Endothelial cell of umbilical vein (primary cell): Measurements from ENCODE around the gene MICA. TPM values are rescaled to one million over a fixed set of nuclear protein-coding genes. Genes with fewer than 3 reads are reported as not detected.

ENCODE experiments used
- BruUV-seq: library from RNA; stranded (reverse); fragments of 400-500 nt; replicated peaks from 2 replicates; lab custom pipeline; 2021; lab: Mats Ljungman, UMichigan
- CTCF ChIA-PET: fragments of 300-600, 350-600 bp; sonication (Branson Sonifier 250); formaldehyde crosslinking; loops from one replicate; lab custom pipeline; 2021; ENCODE audit warnings: antibody characterized with exemption, inconsistent platforms; lab: Charles Lee
- POLR2A ChIA-PET: fragments of 300-600, 350-600 bp; sonication (Branson Sonifier 250); formaldehyde crosslinking; loops from one replicate; lab custom pipeline; 2021; ENCODE audit warnings: antibody characterized with exemption, inconsistent platforms; lab: Charles Lee
- DNase-seq: peaks from one replicate; pipeline ENCODE4 v3.0.0-alpha.2; 2011; ENCODE audit warnings: low read depth, low spot score
- FAIRE-seq: peaks from 2 replicates; lab custom pipeline; 2011; peaks lifted over from hg19 to GRCh38; lab: Jason Lieb, UNC
- H2AFZ ChIP-seq: 2 replicates; pipeline ENCODE4 v1.6.0; 2012; ENCODE audit warnings: low read depth, low read length, control low read depth, inconsistent platforms
- H3K27ac ChIP-seq: 2 replicates; pipeline ENCODE4 v1.5.1; 2011; ENCODE audit warnings: low read depth, mild to moderate bottlenecking, control low read depth, low read length, moderate library complexity; ENCODE audit not compliant: insufficient read depth
- H3K27me3 ChIP-seq, 2 experiments: 2 replicates each; pipeline versions ENCODE4 v1.6.0 to v1.6.1; 2011; ENCODE audit warnings: low read length in 2 of 2, mixed read lengths in 1 of 2; ENCODE audit not compliant: control insufficient read depth in 2 of 2, insufficient read depth in 2 of 2
- H3K36me3 ChIP-seq, 2 experiments: 2 replicates in 1 of 2; 3 replicates in 1 of 2; pipeline ENCODE4 v1.5.1; 2011; ENCODE audit warnings: low read length in 2 of 2, mild to moderate bottlenecking in 1 of 2, moderate library complexity in 1 of 2; ENCODE audit not compliant: control insufficient read depth in 2 of 2, insufficient read depth in 2 of 2; ENCODE audit errors: extremely low read depth in 1 of 2
- H3K4me1 ChIP-seq: 3 replicates; pipeline ENCODE4 v1.5.1; 2011; ENCODE audit warnings: mild to moderate bottlenecking, low read length; ENCODE audit not compliant: control insufficient read depth, insufficient read depth; ENCODE audit errors: extremely low read depth
- H3K4me2 ChIP-seq: 2 replicates; pipeline ENCODE4 v1.6.1; 2011; ENCODE audit warnings: low read length, control low read depth, mixed read lengths; ENCODE audit not compliant: insufficient read depth
- H3K4me3 ChIP-seq, 3 experiments: fragments of 200-600 bp in 1 of 3; sonication (generic), shearing (Covaris generic) in 1 of 3; replicated peaks in 1 of 3; 2 replicates each; pipeline ENCODE4 v1.5.1; 2011 to 2016; ENCODE audit warnings: control low read depth in 3 of 3, low read length in 3 of 3, mild to moderate bottlenecking in 2 of 3, inconsistent platforms in 1 of 3, low read depth in 1 of 3, moderate library complexity in 1 of 3; ENCODE audit not compliant: insufficient read depth in 1 of 3
- H3K79me2 ChIP-seq: 2 replicates; pipeline ENCODE4 v1.6.0; 2012; ENCODE audit warnings: low read length, inconsistent platforms; ENCODE audit not compliant: control insufficient read depth, insufficient read depth
- H3K9ac ChIP-seq: replicated peaks from 2 replicates; pipeline ENCODE3; 2011; ENCODE audit warnings: low read length, control low read depth; ENCODE audit not compliant: insufficient read depth; ENCODE audit errors: extremely low read depth
- H3K9me1 ChIP-seq: replicated peaks from 3 replicates; pipeline ENCODE4 v1.6.0; 2011; ENCODE audit warnings: mild to moderate bottlenecking, low read length; ENCODE audit not compliant: control insufficient read depth, insufficient read depth; ENCODE audit errors: extremely low read depth
- H3K9me3 ChIP-seq: replicated peaks from 2 replicates; pipeline ENCODE4 v1.5.1; 2012; ENCODE audit warnings: low read length, inconsistent platforms; ENCODE audit not compliant: control insufficient read depth, insufficient read depth
- H4K20me1 ChIP-seq: replicated peaks from 2 replicates; pipeline ENCODE3; 2011; ENCODE audit warnings: mild to moderate bottlenecking, low read length; ENCODE audit not compliant: control insufficient read depth, insufficient read depth; ENCODE audit errors: extremely low read depth
- FOS ChIP-seq: IDR thresholded peaks from 2 replicates; pipeline ENCODE4 v1.6.1; 2011; ENCODE audit warnings: mild to moderate bottlenecking, low read length, moderate library complexity, borderline replicate concordance; ENCODE audit not compliant: insufficient read depth
- GATA2 ChIP-seq: IDR thresholded peaks from 2 replicates; pipeline ENCODE4 v1.7.0; 2011; ENCODE audit warnings: low read depth, mild to moderate bottlenecking, moderate library complexity, mixed read lengths, low read length; ENCODE audit not compliant: insufficient read length, insufficient read depth
- POLR2A ChIP-seq: IDR thresholded peaks from 2 replicates; pipeline ENCODE4 v1.6.1; 2012; ENCODE audit warnings: low read depth, mild to moderate bottlenecking, control low read depth, low read length
- POLR2AphosphoS5 ChIP-seq: IDR thresholded peaks from 2 replicates; pipeline ENCODE4 v1.6.1; 2012; ENCODE audit warnings: low read depth, mild to moderate bottlenecking, control low read depth, low read length, moderate library complexity; ENCODE audit not compliant: insufficient read depth
- dilution Hi-C: fragments of 300-500 bp; cut with MboI; formaldehyde crosslinking; loops from one replicate; pipeline ENCODE4 v1.15.0; 2019; ENCODE audit warnings: low sequenced_read_pairs; ENCODE audit not compliant: extremely low pct_ligation_motif_present
- intact Hi-C: fragments of 100-400 bp; cut with micrococcal nuclease; formaldehyde crosslinking; loops from one replicate; pipeline ENCODE4 v1.10.0; 2022
- polyA plus RNA-seq, 4 experiments: library from polyadenylated mRNA; depleted of rRNA in 3 of 4; stranded (reverse) in 3 of 4; unstranded in 1 of 4; fragments of >200 nt; gene quantifications; 2 replicates each; pipeline versions ENCODE4 v1.2.1 to v1.2.3, GENCODE V29; 2011 to 2012; ENCODE audit warnings: missing spikeins in 1 of 4
- total RNA-seq: library from RNA; stranded (reverse); gene quantifications from 2 replicates; pipeline ENCODE4 v1.2.3, GENCODE V29; 2021
- TF ChIP-seq, protein P1 (sequence below): IDR thresholded peaks from 2 replicates; pipeline ENCODE4 v1.6.1; 2011; ENCODE audit not compliant: insufficient read depth, insufficient read length

Gene MICA
- total and polyA plus RNA-seq, 2 donors (not counting 3 experiments of a cell fraction or from before 2014, with no cell fraction given) = 42.5 to 99.3 TPM

GRCh38 chr6:31400467-31401289 is 2.7 kb upstream of the MICA start:
- intact Hi-C loops = loop anchor here (2.0 to 5.0 kb wide), 3 partner anchors 16 to 147 kb away; partner anchors contain the start of genes ATP6V1G2 and NFKBIL1
- CTCF ChIA-PET = interaction anchor here (0.7 to 5.7 kb wide), 4 partner anchors 23 to 146 kb away, joined by 3 to 84 read pairs (median 4); partner anchors contain the start of gene NFKBIL1
- Histone ChIP-seq H2AFZ (peak overlapping the region; percentile 32), H3K36me3 (no peaks in the 10 kb centered on the region), H3K79me2 (peaks cover 46% of the 10 kb centered on the region), H3K4me1 (peaks cover 38% of the 10 kb centered on the region), H3K9ac (peak overlapping the region; percentile 93), H3K27me3 (no peaks in the 10 kb centered on the region), H3K4me2 (peak overlapping the region; percentile 87), H4K20me1 (no peaks in the 10 kb centered on the region), H3K4me3 (peak overlapping the region; percentile 41 to 81 (median 74)), H3K9me1 (no peaks in the 10 kb centered on the region), H3K9me3 (no peaks in the 10 kb centered on the region), H3K27ac (peak overlapping the region; percentile 92)
- POLR2A ChIA-PET = no interaction called here
- FAIRE-seq = no peak
- DNase-seq = peak; percentile 54
- TF ChIP-seq GATA2 = no peak
- TF ChIP-seq POLR2AphosphoS5 = peak; percentile 59
- TSS peak; percentile 27 for BruUV-seq
- dilution Hi-C loops = no loop called here

DNA sequence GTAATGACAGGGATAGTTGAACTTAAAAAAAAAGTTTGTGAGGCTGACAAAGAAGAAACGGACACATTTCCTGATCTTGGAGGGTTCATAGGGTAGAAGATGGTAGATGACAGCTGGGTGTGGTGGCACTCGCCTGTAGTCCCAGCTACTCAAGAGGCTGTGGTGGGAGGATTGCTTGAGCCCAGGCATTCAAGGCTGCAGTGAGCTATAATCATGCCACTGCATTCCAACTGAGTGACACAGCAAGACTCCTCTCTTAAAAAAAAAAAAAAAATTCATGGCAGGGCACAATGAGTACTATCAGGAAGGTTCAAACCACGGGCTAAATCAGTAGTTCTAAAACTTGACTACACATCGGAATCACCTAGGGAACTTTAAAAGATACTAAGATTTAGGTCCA is 2.0 kb upstream of the MICA start:
- ChIA-PET POLR2A (no interaction called here), CTCF (interaction anchor here (1.2 to 5.7 kb wide), 2 partner anchors 41 to 146 kb away, joined by 3 to 84 read pairs; partner anchors contain the start of gene NFKBIL1)
- DNase-seq = peak; percentile 55
- Histone ChIP-seq H2AFZ (no peak overlapping the region), H4K20me1 (no peaks in the 10 kb centered on the region), H3K27me3 (no peaks in the 10 kb centered on the region), H3K27ac (peak overlapping the region; percentile 92), H3K4me2 (peak overlapping the region; percentile 87), H3K79me2 (peaks cover 53% of the 10 kb centered on the region), H3K9me1 (no peaks in the 10 kb centered on the region), H3K36me3 (no peaks in the 10 kb centered on the region), H3K4me1 (peaks cover 36% of the 10 kb centered on the region), H3K4me3 (peak overlapping the region in 1 of 3 experiments; percentile 81), H3K9ac (peak overlapping the region; percentile 93), H3K9me3 (no peaks in the 10 kb centered on the region)
- TF ChIP-seq, protein P1, sequence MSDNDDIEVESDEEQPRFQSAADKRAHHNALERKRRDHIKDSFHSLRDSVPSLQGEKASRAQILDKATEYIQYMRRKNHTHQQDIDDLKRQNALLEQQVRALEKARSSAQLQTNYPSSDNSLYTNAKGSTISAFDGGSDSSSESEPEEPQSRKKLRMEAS = no peak
- TF ChIP-seq FOS = peak; percentile 28
- TF ChIP-seq POLR2A = peak; percentile 54
- intact Hi-C loops = loop anchor here (2.0 to 5.0 kb wide), 3 partner anchors 15 to 146 kb away; partner anchors contain the start of genes ATP6V1G2 and NFKBIL1
- FAIRE-seq = peak; percentile 90
- BruUV-seq = no TSS peak
- dilution Hi-C loops = no loop called here
